CD14-positive monocyte (primary cell): ENCODE measurements around the gene FBRS. TPM values are rescaled to one million over a fixed set of nuclear protein-coding genes. Genes with fewer than 3 reads are reported as not detected.
A peak's percentile ranks its signal among the peaks of the same experiment; 100 is the strongest.

Experiments used
- DNase-seq, 3 donors: peaks; one replicate each; pipeline ENCODE4 v3.0.0-alpha.2; 2011 to 2022
- H2AFZ ChIP-seq: 2 replicates; pipeline ENCODE4 v1.6.0; 2012; ENCODE audit warnings: mild to moderate bottlenecking, low read depth, low read length, inconsistent platforms; ENCODE audit not compliant: insufficient read depth, poor library complexity, severe bottlenecking
- H3K27ac ChIP-seq, 2 donors: 1 replicate in 1 of 2; 2 replicates in 1 of 2; pipeline ENCODE4 v1.5.1; 2012 to 2013; ENCODE audit warnings: low read length in 2 of 2, control low read depth in 1 of 2, inconsistent platforms in 1 of 2, low read depth in 1 of 2, mild to moderate bottlenecking in 1 of 2
- H3K27me3 ChIP-seq, 2 donors: one replicate each; pipeline versions ENCODE4 v1.6.0 to v1.6.1; 2011 to 2013; ENCODE audit warnings: low read length in 2 of 2; ENCODE audit not compliant: control insufficient read depth in 2 of 2, insufficient read depth in 2 of 2
- H3K36me3 ChIP-seq, 2 donors: replicated peaks in 1 of 2; 1 replicate in 1 of 2; 2 replicates in 1 of 2; pipeline versions ENCODE4 v1.5.1 to v1.6.1; 2012 to 2013; ENCODE audit warnings: low read length in 2 of 2, control low read depth in 1 of 2, inconsistent platforms in 1 of 2, mild to moderate bottlenecking in 1 of 2; ENCODE audit not compliant: insufficient read depth in 2 of 2, control insufficient read depth in 1 of 2
- H3K4me1 ChIP-seq, 2 donors: 1 replicate in 1 of 2; 2 replicates in 1 of 2; pipeline versions ENCODE4 v1.5.1 to v1.6.1; 2012 to 2013; ENCODE audit warnings: low read length in 2 of 2, control low read depth in 1 of 2, inconsistent platforms in 1 of 2, mild to moderate bottlenecking in 1 of 2, moderate library complexity in 1 of 2; ENCODE audit not compliant: insufficient read depth in 2 of 2, control insufficient read depth in 1 of 2
- H3K4me2 ChIP-seq: replicated peaks from 2 replicates; pipeline ENCODE3; 2012; ENCODE audit warnings: low read length, moderate library complexity, mild to moderate bottlenecking; ENCODE audit not compliant: poor library complexity, severe bottlenecking; ENCODE audit errors: extremely low read depth
- H3K4me3 ChIP-seq, 3 experiments: fragments of 200-600 bp in 1 of 3; sonication (generic) in 1 of 3; replicated peaks in 1 of 3; 1 replicate in 2 of 3; 2 replicates in 1 of 3; pipeline ENCODE4 v1.5.1; 2011 to 2013; ENCODE audit warnings: low read length in 3 of 3, mild to moderate bottlenecking in 3 of 3, control low read depth in 2 of 3, low read depth in 2 of 3, inconsistent platforms in 1 of 3, moderate library complexity in 1 of 3
- H3K79me2 ChIP-seq: 2 replicates; pipeline ENCODE4 v1.6.0; 2012; ENCODE audit warnings: mild to moderate bottlenecking, control low read depth, inconsistent platforms, low read length, moderate library complexity; ENCODE audit not compliant: insufficient read depth
- H3K9ac ChIP-seq: 2 replicates; pipeline ENCODE4 v1.6.0; 2017; ENCODE audit warnings: low read length, mild to moderate bottlenecking; ENCODE audit not compliant: insufficient read depth, poor library complexity, severe bottlenecking
- H3K9me3 ChIP-seq, 2 donors: replicated peaks in 1 of 2; 1 replicate in 1 of 2; 2 replicates in 1 of 2; pipeline versions ENCODE4 v1.5.1 to v1.6.1; 2012 to 2013; ENCODE audit warnings: low read length in 2 of 2, control low read depth in 1 of 2; ENCODE audit not compliant: control insufficient read depth in 1 of 2, insufficient read depth in 1 of 2
- H4K20me1 ChIP-seq: 2 replicates; pipeline ENCODE4 v1.6.0; 2012; ENCODE audit warnings: mild to moderate bottlenecking, low read length, control low read depth, moderate library complexity; ENCODE audit not compliant: insufficient read depth
- H3K27ac Mint-ChIP-seq, 7 donors: one replicate each; pipeline ENCODE4 v1.8.0; 2020; ENCODE audit warnings: mild to moderate bottlenecking in 7 of 7, mixed read lengths in 7 of 7, moderate library complexity in 6 of 7, inconsistent platforms in 2 of 7
- H3K27me3 Mint-ChIP-seq, 3 donors: one replicate each; pipeline ENCODE4 v1.8.0; 2021 to 2022; ENCODE audit warnings: low read depth in 3 of 3, mild to moderate bottlenecking in 3 of 3, mixed read lengths in 3 of 3, moderate library complexity in 3 of 3, inconsistent platforms in 1 of 3
- H3K36me3 Mint-ChIP-seq, 2 donors: one replicate each; pipeline ENCODE4 v1.8.0; 2020; ENCODE audit warnings: mixed read lengths in 2 of 2, inconsistent platforms in 1 of 2, mild to moderate bottlenecking in 1 of 2
- H3K4me1 Mint-ChIP-seq: one replicate; pipeline ENCODE4 v1.8.0; 2020; ENCODE audit warnings: mild to moderate bottlenecking, mixed read lengths
- H3K4me3 Mint-ChIP-seq, 2 donors: one replicate each; pipeline ENCODE4 v1.8.0; 2020; ENCODE audit warnings: mild to moderate bottlenecking in 2 of 2, mixed read lengths in 2 of 2, moderate library complexity in 1 of 2
- H3K9me3 Mint-ChIP-seq, 7 donors: one replicate each; pipeline ENCODE4 v1.8.0; 2020 to 2022; ENCODE audit warnings: mixed read lengths in 7 of 7, mild to moderate bottlenecking in 6 of 7, moderate library complexity in 6 of 7, inconsistent platforms in 2 of 7
- CTCF ChIP-seq: fragments of 200-600 bp; IDR thresholded peaks from one replicate; pipeline ENCODE4 v1.8.0; 2022; ENCODE audit warnings: antibody characterized with exemption, mild to moderate bottlenecking
- WGBS: methylation state at CpG from one replicate; pipeline ENCODE4 v1.1.5; 2013; ENCODE audit warnings: missing lambda C conversion rate; ENCODE audit not compliant: insufficient coverage; 5-methylcytosine and 5-hydroxymethylcytosine counted together
- intact Hi-C, 2 donors: fragments of 100-400 bp; cut with micrococcal nuclease; formaldehyde crosslinking; loops; one replicate each; pipeline versions ENCODE4 v1.15.0 to v1.15.1; 2023
- polyA plus RNA-seq, 3 donors: library from polyadenylated mRNA; depleted of rRNA in 1 of 3; unstranded in 2 of 3; stranded (reverse) in 1 of 3; fragments of 300-500 nt in 2 of 3; fragments of >200 nt in 1 of 3; fragmentation: Illumina TruSeq in 2 of 3; gene quantifications; 1 replicate in 2 of 3; 2 replicates in 1 of 3; pipeline ENCODE4 v1.2.3, GENCODE V29; 2012 to 2021

The FBRS gene
- polyA plus RNA-seq, 3 donors: 1.4 to 44.8 (median 2.1) TPM

GRCh38 chr16:30609002-30609925 lies 49.0 kb upstream of the FBRS start:
- Mint-ChIP-seq H3K4me1 (peaks cover 54% of the 10 kb centered on the region), H3K27me3 (no peaks in the 10 kb centered on the region), H3K27ac (peak overlapping the region; percentile 46 to 94 (median 91)), H3K36me3 (peaks cover 20 to 35% of the 10 kb centered on the region in 2 donors), H3K9me3 (peaks cover 0 to 2% (median 0%) of the 10 kb centered on the region in 7 donors), H3K4me3 (peak overlapping the region; percentile 89 to 93)
- no peaks in the 10 kb centered on the region for H3K27me3 ChIP-seq
- H4K20me1 ChIP-seq: no peaks in the 10 kb centered on the region
- H3K9ac ChIP-seq: peak overlapping the region; percentile 95
- peaks cover 47 to 59% of the 10 kb centered on the region in 2 donors for H3K4me1 ChIP-seq
- peaks cover 49% of the 10 kb centered on the region for H3K79me2 ChIP-seq
- H2AFZ ChIP-seq: peak overlapping the region; percentile 97
- peak overlapping the region; percentile 73 to 86 (median 80) for H3K4me3 ChIP-seq
- intact Hi-C loops: loop anchor here in 1 of 2 donors (5.0 kb wide), 1 partner anchor 82 kb away; the partner anchor contains the start of gene ZNF768
- H3K9me3 ChIP-seq: no peaks in the 10 kb centered on the region
- under 1% methylated on average over 31 of the region's 40 CpGs for WGBS
- peak overlapping the region; percentile 97 for H3K4me2 ChIP-seq
- H3K36me3 ChIP-seq: peaks cover 11 to 20% of the 10 kb centered on the region in 2 donors
- H3K27ac ChIP-seq: peak overlapping the region; percentile 67 to 89
- TF ChIP-seq CTCF: no peak
- DNase-seq: no peak
